ENCODE results near the gene MOGAT1.

DNA sequence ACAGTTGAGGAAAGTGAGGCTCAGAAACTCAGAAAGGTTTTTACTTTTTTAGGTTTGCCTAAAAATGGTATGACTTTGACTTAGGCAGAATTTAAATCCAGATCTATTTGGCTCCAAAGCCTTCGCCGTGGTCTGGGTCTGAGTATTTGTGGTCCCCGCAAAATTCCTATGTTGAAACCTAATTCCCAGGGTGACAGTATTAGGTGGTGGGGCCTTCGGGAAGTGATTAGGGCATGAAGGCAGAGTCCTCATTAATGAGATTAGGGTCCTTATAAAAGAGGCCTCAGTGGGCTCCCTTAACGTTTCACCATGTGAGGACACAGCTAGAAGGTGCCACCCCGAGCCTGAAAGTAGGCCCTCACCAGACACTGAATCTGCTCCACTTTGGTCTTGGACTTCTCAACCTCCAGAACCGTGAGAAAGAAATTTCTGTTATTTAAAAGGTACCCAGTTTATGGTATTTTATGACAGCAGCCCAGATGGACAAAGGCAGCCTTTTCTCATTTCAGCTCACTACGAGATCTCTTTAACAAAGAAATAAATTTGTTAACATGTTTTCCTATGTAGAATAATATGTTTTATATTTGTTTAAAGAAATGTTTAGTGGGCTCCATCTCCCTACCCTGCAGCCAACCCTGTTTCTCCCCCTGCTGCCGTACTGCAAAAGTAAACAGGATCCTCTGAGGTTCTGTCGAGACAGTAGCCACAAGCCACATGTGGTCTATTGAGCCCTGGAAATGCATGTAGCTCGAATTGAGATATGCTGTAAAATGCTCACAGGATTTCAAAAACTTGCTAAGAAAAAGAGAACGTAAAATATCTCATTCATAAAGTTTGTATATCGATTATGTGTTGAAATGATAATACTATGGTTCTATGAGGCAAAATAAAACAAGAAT, 80.6 kb downstream of the MOGAT1 start:
- TF ChIP-seq, protein P1, sequence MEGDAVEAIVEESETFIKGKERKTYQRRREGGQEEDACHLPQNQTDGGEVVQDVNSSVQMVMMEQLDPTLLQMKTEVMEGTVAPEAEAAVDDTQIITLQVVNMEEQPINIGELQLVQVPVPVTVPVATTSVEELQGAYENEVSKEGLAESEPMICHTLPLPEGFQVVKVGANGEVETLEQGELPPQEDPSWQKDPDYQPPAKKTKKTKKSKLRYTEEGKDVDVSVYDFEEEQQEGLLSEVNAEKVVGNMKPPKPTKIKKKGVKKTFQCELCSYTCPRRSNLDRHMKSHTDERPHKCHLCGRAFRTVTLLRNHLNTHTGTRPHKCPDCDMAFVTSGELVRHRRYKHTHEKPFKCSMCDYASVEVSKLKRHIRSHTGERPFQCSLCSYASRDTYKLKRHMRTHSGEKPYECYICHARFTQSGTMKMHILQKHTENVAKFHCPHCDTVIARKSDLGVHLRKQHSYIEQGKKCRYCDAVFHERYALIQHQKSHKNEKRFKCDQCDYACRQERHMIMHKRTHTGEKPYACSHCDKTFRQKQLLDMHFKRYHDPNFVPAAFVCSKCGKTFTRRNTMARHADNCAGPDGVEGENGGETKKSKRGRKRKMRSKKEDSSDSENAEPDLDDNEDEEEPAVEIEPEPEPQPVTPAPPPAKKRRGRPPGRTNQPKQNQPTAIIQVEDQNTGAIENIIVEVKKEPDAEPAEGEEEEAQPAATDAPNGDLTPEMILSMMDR (IDR thresholded peaks at IDR 0.05; ENCODE audit: insufficient read depth, low read length, poor library complexity, severe bottlenecking) = no peak
- no peak for TF ChIP-seq EZH2phosphoT487 (conservative IDR thresholded peaks at IDR 0.05; ENCODE audit: low read length)

All from SU-DHL-6 (cell line).